Limb (tissue), 2 donors: ENCODE results near the gene AP4M1.
"Not testable (repeated sequence)": the region's sequence is repeated elsewhere in the genome, so short reads cannot be mapped to it uniquely, and the experiment has no call there.

ENCODE experiments used
- DNase-seq, 2 donors: peaks; one replicate each; pipeline ENCODE4 v3.0.0-alpha.2; 2016; ENCODE audit errors: extremely low spot score in 2 of 2

Gene AP4M1

DNA sequence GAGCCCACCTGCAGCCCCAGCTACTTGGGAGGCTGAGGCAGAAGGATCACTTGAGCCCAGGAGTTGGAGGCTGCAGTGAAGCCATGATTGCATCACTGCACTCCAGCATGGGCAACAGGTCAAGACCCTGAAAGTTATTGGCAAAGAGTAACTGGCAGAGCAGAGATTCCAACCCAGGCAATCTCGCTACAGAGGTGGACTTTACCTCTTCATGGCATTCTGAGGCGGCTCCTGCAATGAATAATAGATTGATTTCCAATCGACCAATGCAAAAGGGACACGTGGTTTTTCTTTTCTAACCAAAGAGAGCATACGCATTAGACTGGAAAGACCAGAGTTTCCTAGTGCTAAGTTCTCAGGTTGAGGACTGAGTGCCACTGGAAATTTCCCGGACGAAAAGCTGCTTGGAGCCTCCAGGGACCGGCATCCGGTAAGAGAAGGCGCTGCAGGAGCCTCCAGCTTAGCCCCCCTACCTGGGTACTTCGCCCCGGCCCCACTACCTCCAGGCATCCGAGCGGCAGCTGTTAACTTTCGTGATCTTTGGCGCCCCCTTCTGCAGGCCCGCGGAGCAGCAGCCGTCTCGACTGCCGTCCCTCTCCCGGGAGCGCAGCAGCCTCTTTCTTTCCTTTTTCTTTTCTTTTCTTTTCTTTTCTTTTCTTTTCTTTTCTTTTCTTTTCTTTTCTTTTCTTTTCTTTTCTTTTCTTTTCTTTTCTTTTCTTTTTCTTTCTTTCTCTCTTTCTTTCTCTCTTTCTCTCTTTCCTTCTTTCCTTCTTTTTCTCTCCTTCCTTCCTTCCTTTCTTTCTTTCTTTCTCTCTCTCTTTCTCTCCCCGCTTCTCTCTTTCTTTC lies 29.4 kb downstream of the AP4M1 start:
- DNase-seq, result peak; percentile 66 to 90

DNA sequence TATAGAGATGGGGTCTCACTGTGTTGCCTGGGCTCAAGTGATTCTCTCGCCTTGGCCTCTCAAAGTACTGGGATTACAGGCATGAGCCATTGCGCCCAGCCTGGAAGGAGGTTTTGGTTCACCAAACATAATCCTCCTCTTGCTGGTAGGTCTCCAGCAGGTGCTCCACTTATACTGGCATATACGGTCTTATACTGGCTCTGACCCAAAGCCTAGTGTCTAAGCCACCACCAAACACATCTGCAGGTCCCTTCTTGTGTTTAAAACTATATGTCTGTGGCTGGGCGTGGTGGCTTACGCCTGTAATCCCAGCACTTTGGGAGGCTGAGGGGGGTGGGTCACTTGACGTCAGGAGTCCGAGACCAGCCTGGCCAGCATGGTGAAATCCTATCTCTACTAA lies 30.7 kb downstream of the AP4M1 start:
- no peak for DNase-seq

- DNase-seq, result peak; percentile 45 to 72
Observed at GRCh38 chr7:100132697-100133151, 31.3 kb downstream of the AP4M1 start.

DNA sequence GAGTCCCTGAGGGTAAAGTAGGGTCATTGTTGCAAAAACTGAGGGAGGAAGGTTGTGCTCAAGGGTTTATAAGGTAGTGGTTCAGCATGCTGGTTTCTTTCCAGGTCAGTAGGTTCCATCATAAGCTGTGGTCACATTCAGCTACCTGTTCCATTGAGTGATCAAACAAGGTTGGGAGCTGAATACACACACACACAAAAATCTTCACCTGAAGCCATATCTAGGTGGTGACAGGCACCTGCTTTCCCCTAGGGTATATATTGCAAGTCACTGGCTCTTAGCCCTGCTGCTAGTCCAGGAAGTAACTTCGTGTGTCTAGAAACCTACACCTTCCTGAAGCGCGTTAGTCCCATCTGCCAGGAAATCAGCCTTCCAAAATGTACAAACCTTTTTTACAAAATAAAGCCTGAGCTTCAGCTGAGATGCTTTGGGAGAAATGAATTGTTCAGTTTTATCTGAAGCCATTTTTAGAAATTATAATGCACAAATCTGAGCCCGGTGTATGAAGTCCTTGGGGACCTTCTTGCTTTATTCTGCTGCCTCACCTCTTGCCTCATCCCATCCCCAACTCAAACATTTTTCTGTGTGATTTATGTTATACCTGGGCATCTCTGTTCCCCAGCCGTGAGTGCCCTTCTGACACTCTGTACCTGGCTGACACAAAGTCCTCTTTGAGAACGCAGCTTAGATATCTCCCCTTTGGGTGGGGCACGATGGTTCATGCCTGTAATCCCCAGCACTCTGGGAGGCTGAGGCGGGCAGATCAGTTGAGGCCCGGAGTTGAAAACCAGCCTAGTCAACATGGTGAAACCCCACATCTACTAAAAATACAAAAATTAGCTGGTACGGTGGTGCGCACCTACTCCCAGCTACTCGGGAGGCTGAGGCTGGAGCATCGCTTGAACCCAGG lies 36.7 kb downstream of the AP4M1 start:
- DNase-seq, result no peak

- no peak for DNase-seq
Observed at GRCh38 chr7:100141555-100141949, 40.1 kb downstream of the AP4M1 start.

DNA sequence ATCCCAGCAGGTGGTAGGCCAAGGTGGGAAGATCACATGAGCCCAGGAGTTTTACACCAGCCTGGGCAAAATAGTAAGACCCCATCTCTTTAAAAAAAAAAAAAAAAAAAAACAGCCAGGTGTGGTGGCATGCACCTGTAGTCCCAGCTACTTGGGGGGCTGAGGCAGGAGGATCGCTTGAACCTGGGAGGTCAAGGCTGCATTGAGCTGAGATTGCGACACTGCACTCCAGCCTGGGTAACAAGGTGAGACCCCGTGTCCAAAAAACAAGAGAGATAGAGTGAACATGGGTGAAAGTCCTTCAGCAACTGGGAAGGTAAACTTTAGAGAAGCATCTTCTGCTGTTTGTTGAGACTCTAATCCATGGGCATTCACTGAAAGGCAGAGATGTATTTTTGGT lies 41.0 kb downstream of the AP4M1 start:
- DNase-seq, result no peak

- DNase-seq, result not testable (repeated sequence)
Observed at GRCh38 chr7:100146350-100146749, 44.9 kb downstream of the AP4M1 start.

DNA sequence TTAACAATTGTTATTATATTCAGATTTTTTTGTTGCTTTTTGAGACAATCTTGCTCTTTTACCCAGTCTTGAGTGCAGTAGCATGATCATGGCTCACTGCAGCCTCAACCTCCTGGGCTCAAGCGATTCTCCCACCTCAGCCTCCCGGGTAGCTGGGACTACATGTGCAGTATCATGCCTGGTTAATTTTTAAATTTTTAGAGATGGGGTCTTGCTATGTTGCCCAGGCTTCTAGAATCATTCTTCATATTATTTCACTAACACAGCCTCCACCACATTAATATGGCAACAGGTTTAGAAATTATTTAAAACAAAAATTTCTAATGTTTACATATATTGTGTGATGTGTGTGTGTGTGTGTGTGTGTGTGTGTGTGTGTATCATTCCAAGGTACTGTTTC lies 45.8 kb downstream of the AP4M1 start:
- DNase-seq, result no peak

DNA sequence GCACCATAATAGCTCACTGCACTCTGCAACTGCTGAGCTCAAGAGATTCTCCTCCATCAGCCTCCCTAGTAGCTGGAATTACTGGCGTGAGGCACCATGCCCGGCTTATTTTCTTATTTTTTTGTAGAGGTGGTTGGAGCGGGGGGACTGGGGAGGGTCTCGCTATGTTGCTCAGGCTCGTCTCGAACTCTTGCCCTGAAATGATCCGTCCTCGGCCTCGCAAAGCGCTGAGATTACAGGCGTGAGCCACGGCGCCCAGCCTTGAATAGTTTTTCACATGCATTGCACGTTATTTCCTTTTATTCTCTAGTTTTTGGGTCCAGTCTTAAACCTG lies 46.7 kb downstream of the AP4M1 start:
- no peak for DNase-seq

- DNase-seq, result peak; percentile 97 to 99
Observed at GRCh38 chr7:100148559-100149328, 47.3 kb downstream of the AP4M1 start, which contains the start of gene LAMTOR4. Gene LAMTOR4 (plus strand): TSS chr7:100148918. CDS start chr7:100148973, 55 bp downstream.

- no peak for DNase-seq
Observed at GRCh38 chr7:100152404-100152803, 51.0 kb downstream of the AP4M1 start.

- DNase-seq, result no peak
Observed at GRCh38 chr7:100152937-100153666, 51.7 kb downstream of the AP4M1 start.

DNA sequence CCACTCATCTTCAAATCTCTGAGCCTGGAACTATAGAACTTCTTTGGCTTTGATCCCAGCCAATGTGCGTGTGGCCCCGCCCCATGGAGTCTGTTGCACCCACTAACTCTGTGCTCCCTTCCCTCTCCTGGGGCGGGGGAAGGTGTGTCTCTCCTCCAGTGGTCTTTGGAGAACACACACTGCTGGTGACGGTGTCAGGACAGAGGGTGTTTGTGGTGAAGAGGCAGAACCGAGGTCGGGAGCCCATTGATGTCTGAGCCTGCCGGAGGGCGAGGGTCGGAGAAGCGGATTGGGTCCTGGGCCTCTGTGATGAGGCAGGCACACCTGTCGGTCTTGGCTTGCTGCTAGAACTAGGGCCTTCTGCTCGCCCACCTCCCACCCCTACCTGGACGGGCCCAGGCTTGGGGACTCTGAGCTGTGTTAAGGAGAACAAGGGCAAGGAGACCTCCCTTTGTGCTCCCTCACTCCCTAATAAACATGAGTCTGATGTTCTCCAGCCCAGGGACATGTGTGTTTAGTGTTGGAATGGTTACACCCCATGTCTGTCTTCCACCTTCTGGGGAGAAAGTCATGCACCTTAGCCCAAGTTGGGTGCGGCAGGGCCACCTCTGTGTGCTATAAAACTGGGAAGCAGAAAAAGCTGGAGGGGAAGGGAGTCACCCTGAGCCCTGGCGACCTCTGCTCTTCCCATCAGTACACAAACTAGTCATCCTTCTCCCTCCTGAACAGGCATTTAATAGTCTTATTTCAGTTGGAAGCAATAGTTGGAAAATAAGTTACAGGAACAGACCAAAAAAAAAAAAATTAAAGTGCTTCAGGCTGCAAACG lies 52.5 kb downstream of the AP4M1 start:
- DNase-seq, result no peak

GRCh38 chr7:100154651-100155491 lies 53.4 kb downstream of the AP4M1 start:
- DNase-seq, result no peak

DNA sequence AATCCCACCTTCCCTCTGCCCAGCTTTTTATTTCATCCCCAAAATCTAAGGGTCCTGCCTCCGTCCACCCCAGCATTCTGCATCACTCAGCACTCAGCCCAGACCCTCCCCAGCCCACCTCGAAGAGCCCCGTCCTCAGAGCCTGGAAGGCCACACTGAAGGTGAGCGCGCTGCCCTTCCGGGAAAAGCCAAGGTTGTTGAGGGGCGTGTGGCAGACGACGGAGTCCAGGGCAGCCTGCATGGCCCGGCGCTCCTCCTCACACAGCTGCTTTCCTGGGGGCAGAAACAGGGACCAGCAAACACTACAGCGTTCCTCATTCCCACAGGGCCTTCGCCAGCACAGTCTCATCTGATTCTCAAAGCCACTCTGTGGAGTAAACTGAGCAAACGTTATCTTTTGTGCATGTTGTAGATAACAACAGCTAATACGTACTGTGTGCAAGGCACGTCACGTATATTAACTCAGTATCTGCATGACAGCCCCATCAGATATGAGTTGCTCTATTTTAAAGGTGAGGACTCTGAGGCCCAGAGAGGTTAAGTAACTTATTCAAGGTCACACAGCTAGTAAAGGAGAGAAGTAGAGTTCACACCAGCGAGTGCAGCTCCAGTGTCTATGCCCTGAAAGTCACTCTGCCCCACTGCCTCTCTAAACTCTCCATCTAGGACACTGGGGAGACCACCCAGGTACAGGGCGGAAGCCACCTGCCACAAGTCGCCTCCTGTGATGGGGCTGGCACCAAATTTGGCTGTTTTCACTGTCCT lies 54.3 kb downstream of the AP4M1 start:
- no peak for DNase-seq

- DNase-seq, result no peak
Observed at GRCh38 chr7:100156331-100157068, 55.1 kb downstream of the AP4M1 start.

DNA sequence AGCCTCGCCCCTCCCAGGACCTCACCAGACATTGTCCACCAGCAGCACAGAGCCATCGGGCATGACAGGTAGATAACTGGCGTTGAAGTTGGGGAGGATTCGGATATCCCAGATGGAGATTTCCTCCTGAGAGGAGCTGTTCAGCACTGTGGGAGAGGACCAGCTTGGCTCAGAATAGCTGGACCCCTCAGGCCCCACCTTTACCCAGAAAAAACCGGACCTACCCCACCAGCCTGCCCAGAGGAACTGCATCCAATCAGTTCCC lies 55.6 kb downstream of the AP4M1 start:
- DNase-seq, result no peak
